Measurements from ENCODE around the gene SAP130.

GRCh38 chr2:127985026-127985734 is 42.7 kb downstream of the SAP130 start:
- TF ChIP-seq CTCF (IDR thresholded peaks at IDR 0.05; ENCODE audit: low read length) (no peak), EZH2 (optimal IDR thresholded peaks at IDR 0.05; ENCODE audit: low read depth, low read length) (no peak), EZH2phosphoT487 (IDR thresholded peaks at IDR 0.05; ENCODE audit: low read length) (no peak)

Data from MM.1S (cell line).